HEK293T (cell line): ENCODE measurements around the gene GPRC5C.

Experiments used
- HDGF ChIP-seq: fragments of 450-650 bp; IDR thresholded peaks from 2 replicates; pipeline ENCODE4 v1.6.1; 2017; ENCODE audit warnings: antibody characterized with exemption, borderline replicate concordance
- PKNOX1 ChIP-seq: fragments of 450-650 bp; IDR thresholded peaks from 2 replicates; pipeline ENCODE4 v1.6.1; 2016
- SP1 ChIP-seq: fragments of 450-650 bp; IDR thresholded peaks from 2 replicates; pipeline ENCODE4 v1.6.1; 2017

GRCh38 chr17:74491626-74492025, 59.7 kb downstream of the GPRC5C start:
- TF ChIP-seq PKNOX1 (no peak), HDGF (no peak), SP1 (no peak)
